Measurements from ENCODE around the gene COA3. TPM values are rescaled to one million over a fixed set of nuclear protein-coding genes. Genes with fewer than 3 reads are reported as not detected.
"Not testable (repeated sequence)": the region's sequence is repeated elsewhere in the genome, so short reads cannot be mapped to it uniquely, and the experiment has no call there.

COA3 gene
- total RNA-seq, 2 experiments from 2014 or later, result 31.8 to 36.6 TPM

GRCh38 chr17:42779304-42779935 is 19.1 kb downstream of the COA3 start:
- intact Hi-C loops (cut with micrococcal nuclease), result no loop called here

GRCh38 chr17:42778570-42778969 is 19.9 kb downstream of the COA3 start:
- DNase-seq, result no peak
- H3K4me1 Mint-ChIP-seq (ENCODE audit: low read depth), result peaks cover 18% of the 10 kb centered on the region
- POLR2A ChIA-PET, result no interaction called here
- peaks cover 31% of the 10 kb centered on the region for H3K36me3 Mint-ChIP-seq
- no peaks in the 10 kb centered on the region for H3K9me3 Mint-ChIP-seq
- intact Hi-C loops (cut with micrococcal nuclease), result no loop called here
- no peak overlapping the region for H3K4me3 Mint-ChIP-seq
- H3K27ac Mint-ChIP-seq, result no peak overlapping the region
- CTCF ChIA-PET, result interaction anchor here (4.7 kb wide), 1 partner anchor 15 kb away, joined by 18 read pairs; no protein-coding TSS in a partner anchor
- H3K27me3 Mint-ChIP-seq, result peaks cover 26% of the 10 kb centered on the region

More at GRCh38 chr17:42779304-42779935, 19.1 kb downstream of the COA3 start:
- ChIA-PET POLR2A (no interaction called here), CTCF (interaction anchor here (4.7 kb wide), 1 partner anchor 16 kb away, joined by 18 read pairs; no protein-coding TSS in a partner anchor)
- Mint-ChIP-seq H3K27ac (no peak overlapping the region), H3K9me3 (no peaks in the 10 kb centered on the region), H3K4me1 (ENCODE audit: low read depth) (peaks cover 16% of the 10 kb centered on the region), H3K27me3 (peaks cover 34% of the 10 kb centered on the region), H3K4me3 (no peak overlapping the region), H3K36me3 (peaks cover 27% of the 10 kb centered on the region)
- no peak for DNase-seq

DNA sequence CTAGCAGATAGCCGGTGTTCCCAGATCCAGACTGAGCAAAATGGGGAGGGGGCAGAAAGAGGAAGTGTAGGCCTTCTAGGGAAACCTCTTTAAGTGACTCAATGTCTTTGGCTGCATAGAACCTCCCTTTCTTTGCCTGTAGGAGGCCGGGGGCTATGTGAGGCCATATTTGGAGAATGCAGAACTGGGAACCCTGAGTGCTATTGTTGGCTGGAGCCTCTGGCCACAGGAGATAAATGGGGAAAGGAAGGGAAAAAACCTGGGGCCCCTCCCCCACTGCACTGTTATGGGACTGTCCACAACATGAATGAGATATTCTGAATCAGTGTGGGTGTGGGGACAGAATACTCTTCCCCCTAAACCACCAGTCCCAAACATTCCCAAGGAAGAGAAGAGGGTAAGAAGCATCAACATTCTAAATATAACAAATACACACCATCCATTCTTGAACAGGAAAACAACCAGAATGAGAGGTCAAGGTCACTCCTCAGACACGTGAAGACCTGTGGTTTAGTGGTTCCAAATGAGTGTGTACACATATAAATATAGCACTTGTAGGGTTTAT is 22.9 kb downstream of the COA3 start:
- peaks cover 33% of the 10 kb centered on the region for H3K36me3 Mint-ChIP-seq

GRCh38 chr17:42774066-42774745 is 24.3 kb downstream of the COA3 start:
- Mint-ChIP-seq H3K36me3 (peaks cover 26% of the 10 kb centered on the region), H3K27me3 (no peaks in the 10 kb centered on the region), H3K9me3 (no peaks in the 10 kb centered on the region), H3K4me3 (peak overlapping the region; percentile 100), H3K4me1 (ENCODE audit: low read depth) (peaks cover 22% of the 10 kb centered on the region), H3K27ac (peak overlapping the region; percentile 87)
- POLR2A ChIA-PET, result interaction anchor here (1.1 to 1.9 kb wide), 5 partner anchors 24 to 224 kb away, joined by 3 to 7 read pairs (median 4); partner anchors contain the start of genes BECN1, CNTD1, COA3 and RETREG3
- intact Hi-C loops (cut with micrococcal nuclease), result no loop called here
- DNase-seq, result no peak
- CTCF ChIA-PET, result interaction anchor here (0.6 to 4.2 kb wide), 6 partner anchors 11 to 1687 kb away, joined by 3 to 44 read pairs (median 4); partner anchors contain the start of genes PSME3 and RAMP2

More for the DNA sequence above, 22.9 kb downstream of the COA3 start:
- H3K27me3 Mint-ChIP-seq, result peaks cover 4% of the 10 kb centered on the region
- POLR2A ChIA-PET, result no interaction called here
- no peak overlapping the region for H3K27ac Mint-ChIP-seq
- no peak for DNase-seq
- intact Hi-C loops (cut with micrococcal nuclease), result no loop called here
- no peak overlapping the region for H3K4me3 Mint-ChIP-seq
- H3K4me1 Mint-ChIP-seq (ENCODE audit: low read depth), result peaks cover 22% of the 10 kb centered on the region
- CTCF ChIA-PET, result interaction anchor here (4.2 kb wide), 1 partner anchor 13 kb away, joined by 44 read pairs; the partner anchor contains the start of gene RAMP2
- no peaks in the 10 kb centered on the region for H3K9me3 Mint-ChIP-seq

DNA sequence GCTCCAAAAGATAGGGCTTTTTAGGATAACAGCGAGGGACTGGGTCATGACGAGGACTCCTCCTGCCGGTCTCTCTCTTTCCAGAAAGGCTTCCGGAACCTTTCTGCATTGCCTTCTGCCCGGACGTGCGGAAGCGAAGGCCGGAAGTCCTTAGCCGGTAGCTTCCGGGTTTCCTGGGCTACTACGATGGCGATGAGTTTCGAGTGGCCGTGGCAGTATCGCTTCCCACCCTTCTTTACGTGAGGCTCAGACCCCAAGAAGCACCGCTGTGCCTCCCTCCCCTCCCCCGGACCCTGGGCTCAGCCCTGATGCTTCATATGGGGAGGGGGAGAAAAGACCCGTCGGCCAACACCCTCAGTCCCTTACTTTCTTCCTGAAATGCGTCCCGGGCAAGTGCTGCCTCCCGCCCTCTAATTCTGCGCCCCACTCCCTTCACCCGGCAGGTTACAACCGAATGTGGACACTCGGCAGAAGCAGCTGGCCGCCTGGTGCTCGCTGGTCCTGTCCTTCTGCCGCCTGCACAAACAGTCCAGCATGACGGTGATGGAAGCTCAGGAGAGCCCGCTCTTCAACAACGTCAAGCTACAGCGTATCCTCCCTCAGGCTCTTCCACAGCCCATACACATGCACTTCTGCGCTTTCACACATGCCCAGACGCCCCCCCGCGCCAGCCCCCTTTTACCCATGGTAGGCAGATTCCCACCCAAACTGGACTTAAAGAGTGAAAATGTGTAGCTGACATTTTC is 25.0 kb downstream of the COA3 start, which contains the start of gene VPS25:
Gene VPS25 (plus strand): TSS at position 160 of the 746 bp plus-strand sequence. CDS start 27 bp downstream, at position 187.
- Mint-ChIP-seq H3K27ac (peak within 1 kb of the TSS; percentile 87), H3K4me3 (peak within 1 kb of the TSS; percentile 100), H3K4me1 (ENCODE audit: low read depth) (peaks cover 22% of the 10 kb centered on the region), H3K27me3 (no peaks in the 10 kb centered on the region), H3K9me3 (no peaks in the 10 kb centered on the region), H3K36me3 (peaks cover 22% of the 10 kb centered on the region)
- ChIA-PET POLR2A (interaction anchor here (1.1 to 1.9 kb wide), 6 partner anchors 14 to 225 kb away, joined by 3 to 7 read pairs (median 5); partner anchors contain the start of genes BECN1, CNTD1, COA3 and RETREG3), CTCF (interaction anchor here (0.6 to 4.2 kb wide), 11 partner anchors 11 to 1688 kb away, joined by 3 to 44 read pairs (median 3); partner anchors contain the start of genes BECN1, COA3, PSME3 and RAMP2)
- peak; percentile 84 for DNase-seq
- intact Hi-C loops (cut with micrococcal nuclease), result loop anchor here (2.0 kb wide), 1 partner anchor 51 kb away; the partner anchor contains the start of gene BECN1

DNA sequence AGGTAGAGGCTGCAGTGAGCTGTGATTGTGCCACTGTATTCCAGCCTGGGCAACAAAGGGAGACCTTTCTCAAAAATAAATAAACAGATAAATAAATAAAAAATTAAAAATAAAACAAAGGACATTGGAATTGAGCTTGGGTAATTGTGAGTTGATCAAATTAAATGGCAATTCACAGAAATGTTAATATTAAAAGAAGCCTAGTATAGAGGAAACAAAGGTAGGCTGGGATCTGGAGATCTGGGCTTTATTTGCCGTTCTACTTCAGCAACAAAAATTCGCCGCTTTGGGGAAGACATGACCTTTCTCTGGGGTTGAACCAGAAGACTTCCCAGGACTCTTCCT is 25.6 kb downstream of the COA3 start:
- intact Hi-C loops (cut with micrococcal nuclease), result loop anchor here (2.0 kb wide), 1 partner anchor 52 kb away; the partner anchor contains the start of gene BECN1
- ChIA-PET CTCF (interaction anchor here (1.0 to 4.2 kb wide), 7 partner anchors 10 to 195 kb away, joined by 3 to 44 read pairs (median 4); partner anchors contain the start of genes BECN1, COA3 and RAMP2), POLR2A (interaction anchor here (1.1 to 1.9 kb wide), 4 partner anchors 13 to 225 kb away, joined by 3 to 6 read pairs (median 5); partner anchors contain the start of genes BECN1 and RPL27)
- peaks cover 19% of the 10 kb centered on the region for H3K36me3 Mint-ChIP-seq
- H3K9me3 Mint-ChIP-seq, result no peaks in the 10 kb centered on the region
- no peak for DNase-seq
- peak overlapping the region; percentile 87 for H3K27ac Mint-ChIP-seq
- H3K4me1 Mint-ChIP-seq (ENCODE audit: low read depth), result peaks cover 22% of the 10 kb centered on the region
- peak overlapping the region; percentile 100 for H3K4me3 Mint-ChIP-seq
- H3K27me3 Mint-ChIP-seq, result no peaks in the 10 kb centered on the region

GRCh38 chr17:42769964-42770363 is 28.5 kb downstream of the COA3 start:
- H3K4me3 Mint-ChIP-seq; H3K27me3 Mint-ChIP-seq; H3K27ac Mint-ChIP-seq; CTCF ChIA-PET; intact Hi-C loops (cut with micrococcal nuclease); H3K9me3 Mint-ChIP-seq; DNase-seq; H3K36me3 Mint-ChIP-seq: not testable (repeated sequence)
- peaks cover 22% of the 10 kb centered on the region for H3K4me1 Mint-ChIP-seq (ENCODE audit: low read depth)
- POLR2A ChIA-PET, result interaction anchor here (0.6 kb wide), 1 partner anchor 66 kb away, joined by 3 read pairs; no protein-coding TSS in a partner anchor

- H3K4me1 Mint-ChIP-seq (ENCODE audit: low read depth); H3K9me3 Mint-ChIP-seq; intact Hi-C loops (cut with micrococcal nuclease); POLR2A ChIA-PET; H3K4me3 Mint-ChIP-seq; H3K27ac Mint-ChIP-seq; DNase-seq; CTCF ChIA-PET; H3K36me3 Mint-ChIP-seq: not testable (repeated sequence)
- peaks cover 15% of the 10 kb centered on the region for H3K27me3 Mint-ChIP-seq
These were observed 30.5 kb downstream of the COA3 start for GRCh38 chr17:42768006-42768405.

- no peak for DNase-seq
- H3K27me3 Mint-ChIP-seq, result peaks cover 19% of the 10 kb centered on the region
- POLR2A ChIA-PET, result no interaction called here
- peaks cover 4% of the 10 kb centered on the region for H3K4me1 Mint-ChIP-seq (ENCODE audit: low read depth)
- no peak overlapping the region for H3K27ac Mint-ChIP-seq
- no peaks in the 10 kb centered on the region for H3K36me3 Mint-ChIP-seq
- no peak overlapping the region for H3K4me3 Mint-ChIP-seq
- CTCF ChIA-PET, result no interaction called here
- intact Hi-C loops (cut with micrococcal nuclease), result no loop called here
- H3K9me3 Mint-ChIP-seq, result no peaks in the 10 kb centered on the region
These were observed 31.0 kb downstream of the COA3 start for GRCh38 chr17:42767512-42767911.

DNA sequence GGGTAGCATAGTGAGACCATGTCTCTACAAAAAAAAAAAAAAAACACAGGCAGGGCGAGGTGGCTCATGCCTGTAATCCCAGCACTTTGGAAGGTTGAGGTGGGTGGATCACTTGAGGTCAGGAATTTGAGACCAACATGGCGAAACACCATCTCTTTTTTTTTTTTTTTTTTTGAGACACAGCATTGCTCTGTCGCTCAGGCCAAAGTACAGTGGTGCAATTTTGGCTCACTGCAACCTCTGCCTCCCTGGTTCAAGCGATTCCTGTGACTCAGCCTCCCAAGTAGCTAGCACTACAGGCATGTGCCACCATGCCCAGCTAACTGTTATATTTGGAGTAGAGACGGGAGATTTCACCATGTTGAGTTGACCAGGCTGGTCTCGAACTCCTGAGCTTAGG is 32.4 kb downstream of the COA3 start:
- peaks cover 2% of the 10 kb centered on the region for H3K4me1 Mint-ChIP-seq (ENCODE audit: low read depth)
- POLR2A ChIA-PET, result no interaction called here
- H3K9me3 Mint-ChIP-seq, result no peaks in the 10 kb centered on the region
- H3K27ac Mint-ChIP-seq, result no peak overlapping the region
- H3K36me3 Mint-ChIP-seq, result no peaks in the 10 kb centered on the region
- CTCF ChIA-PET, result interaction anchor here (1.4 kb wide), 1 partner anchor 188 kb away, joined by 5 read pairs; no protein-coding TSS in a partner anchor
- intact Hi-C loops (cut with micrococcal nuclease), result no loop called here
- no peak overlapping the region for H3K4me3 Mint-ChIP-seq
- no peak for DNase-seq
- peaks cover 31% of the 10 kb centered on the region for H3K27me3 Mint-ChIP-seq

- H3K9me3 Mint-ChIP-seq, result no peaks in the 10 kb centered on the region
- no peak for DNase-seq
- no peaks in the 10 kb centered on the region for H3K36me3 Mint-ChIP-seq
- H3K4me3 Mint-ChIP-seq, result no peak overlapping the region
- H3K27ac Mint-ChIP-seq, result no peak overlapping the region
- CTCF ChIA-PET, result interaction anchor here (1.5 to 5.6 kb wide), 4 partner anchors 12 to 213 kb away, joined by 3 to 90 read pairs (median 42); partner anchors contain the start of genes PSMC3IP and VPS25
- POLR2A ChIA-PET, result no interaction called here
- intact Hi-C loops (cut with micrococcal nuclease), result loop anchor here (5.0 kb wide), 1 partner anchor 54 kb away; no protein-coding TSS in a partner anchor
- H3K27me3 Mint-ChIP-seq, result peaks cover 45% of the 10 kb centered on the region
- H3K4me1 Mint-ChIP-seq (ENCODE audit: low read depth), result peaks cover 5% of the 10 kb centered on the region
These were observed 36.9 kb downstream of the COA3 start for GRCh38 chr17:42761638-42762037.

Data from activated CD4-positive, alpha-beta memory T cell treated with anti-CD3 and anti-CD28 coated beads for 36 hours (primary cell).